OCI-LY1 (cell line): ENCODE results near the gene SMIM5.

Source experiments
- EZH2 ChIP-seq: fragments of 200-600 bp; sonication (generic), shearing (Covaris generic); IDR thresholded peaks from 2 replicates; pipeline ENCODE4 v1.8.0; 2017; ENCODE audit warnings: borderline replicate concordance, mixed run types, mild to moderate bottlenecking, antibody characterized with exemption, low read length, moderate library complexity, mixed read lengths
- TF ChIP-seq, protein P1 (sequence below): fragments of 200-600 bp; sonication (generic), shearing (Covaris generic); IDR thresholded peaks from 2 replicates; pipeline ENCODE4 v1.5.1; 2017; ENCODE audit warnings: mild to moderate bottlenecking, antibody characterized with exemption, low read length, moderate library complexity, mixed read lengths

GRCh38 chr17:75638893-75639292 lies 5.7 kb downstream of the SMIM5 start:
- TF ChIP-seq, protein P1, sequence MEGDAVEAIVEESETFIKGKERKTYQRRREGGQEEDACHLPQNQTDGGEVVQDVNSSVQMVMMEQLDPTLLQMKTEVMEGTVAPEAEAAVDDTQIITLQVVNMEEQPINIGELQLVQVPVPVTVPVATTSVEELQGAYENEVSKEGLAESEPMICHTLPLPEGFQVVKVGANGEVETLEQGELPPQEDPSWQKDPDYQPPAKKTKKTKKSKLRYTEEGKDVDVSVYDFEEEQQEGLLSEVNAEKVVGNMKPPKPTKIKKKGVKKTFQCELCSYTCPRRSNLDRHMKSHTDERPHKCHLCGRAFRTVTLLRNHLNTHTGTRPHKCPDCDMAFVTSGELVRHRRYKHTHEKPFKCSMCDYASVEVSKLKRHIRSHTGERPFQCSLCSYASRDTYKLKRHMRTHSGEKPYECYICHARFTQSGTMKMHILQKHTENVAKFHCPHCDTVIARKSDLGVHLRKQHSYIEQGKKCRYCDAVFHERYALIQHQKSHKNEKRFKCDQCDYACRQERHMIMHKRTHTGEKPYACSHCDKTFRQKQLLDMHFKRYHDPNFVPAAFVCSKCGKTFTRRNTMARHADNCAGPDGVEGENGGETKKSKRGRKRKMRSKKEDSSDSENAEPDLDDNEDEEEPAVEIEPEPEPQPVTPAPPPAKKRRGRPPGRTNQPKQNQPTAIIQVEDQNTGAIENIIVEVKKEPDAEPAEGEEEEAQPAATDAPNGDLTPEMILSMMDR: no peak
- TF ChIP-seq EZH2: no peak
